HG02610 (cell line): ENCODE data around the gene B9D1.

ENCODE experiments used
- ATAC-seq: cut with Tn5 transposase; IDR thresholded peaks from one replicate; pipeline ENCODE4 v1.9.1; 2021; ENCODE audit warnings: mild to moderate bottlenecking, moderate library complexity; ENCODE audit not compliant: unreplicated experiment

Gene B9D1

DNA sequence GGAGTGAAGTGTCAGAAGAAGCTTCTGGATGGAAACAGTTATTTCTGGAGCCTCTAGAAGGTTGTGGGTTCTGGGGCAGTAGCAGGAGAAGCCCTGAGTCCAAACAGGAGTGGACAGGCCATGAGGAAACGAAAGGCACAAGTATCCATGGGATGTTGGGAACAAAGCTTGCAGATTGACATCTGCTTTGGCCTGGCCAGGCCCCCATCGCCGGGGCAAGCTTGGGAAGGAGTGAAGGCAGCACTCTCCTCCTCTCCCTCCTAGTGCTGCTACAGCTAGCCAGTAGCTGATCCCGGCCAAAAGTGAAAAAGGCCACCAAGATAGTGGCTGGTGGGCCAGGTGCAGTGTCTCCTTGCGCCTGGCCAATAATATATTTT lies 40.4 kb downstream of the B9D1 start:
- no peak for ATAC-seq

DNA sequence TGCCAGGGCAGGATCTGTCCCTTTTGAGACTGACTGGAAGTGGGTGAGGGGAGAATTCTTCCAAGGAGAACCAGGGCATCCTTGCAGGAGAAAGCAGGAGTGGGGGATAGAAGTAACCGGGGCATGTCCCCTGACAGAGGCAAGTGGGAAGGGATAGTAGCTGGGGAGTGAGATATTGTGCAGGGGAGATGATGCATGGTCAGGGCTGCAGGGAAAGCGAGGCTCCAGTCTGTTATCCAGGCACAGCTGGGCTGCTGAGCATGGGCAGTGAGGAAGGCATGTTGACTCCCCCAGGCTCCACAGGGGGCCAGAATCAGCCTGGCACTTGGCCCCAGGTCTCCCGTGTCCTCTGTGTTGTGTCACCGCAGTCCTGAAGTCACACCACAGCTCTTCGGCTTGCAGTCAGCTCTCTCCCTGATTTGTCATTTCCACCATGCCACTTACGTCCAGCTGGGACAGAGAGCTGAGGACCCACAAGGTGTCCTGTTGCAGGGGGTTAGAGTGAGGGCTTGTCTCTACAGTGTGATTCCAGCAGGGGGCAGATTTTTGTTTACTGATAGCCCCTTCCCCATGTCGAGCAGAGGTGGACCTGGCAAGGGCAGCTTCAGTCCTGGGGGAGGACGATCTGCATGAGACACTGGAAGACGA lies 40.9 kb downstream of the B9D1 start:
- ATAC-seq, result no peak

DNA sequence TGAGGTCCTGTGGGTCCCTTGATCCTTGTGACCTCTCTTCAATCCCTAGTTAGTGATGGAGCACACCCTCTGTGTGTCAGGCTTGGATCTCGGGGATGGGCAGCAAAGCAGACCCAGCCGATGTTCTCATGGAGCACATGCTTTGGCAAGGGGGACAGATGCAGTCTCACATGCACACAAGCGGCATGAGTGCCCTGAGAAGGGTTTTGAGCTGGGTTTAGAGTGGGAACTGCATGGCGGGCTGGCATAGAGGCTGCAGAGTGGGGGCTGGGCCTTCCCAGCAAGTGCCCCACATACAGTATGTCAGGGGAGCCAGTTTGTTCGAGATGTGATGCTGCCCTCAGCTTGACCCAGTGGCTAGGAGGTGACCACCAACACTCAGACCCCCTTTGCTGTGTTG lies 41.6 kb downstream of the B9D1 start:
- no peak for ATAC-seq

DNA sequence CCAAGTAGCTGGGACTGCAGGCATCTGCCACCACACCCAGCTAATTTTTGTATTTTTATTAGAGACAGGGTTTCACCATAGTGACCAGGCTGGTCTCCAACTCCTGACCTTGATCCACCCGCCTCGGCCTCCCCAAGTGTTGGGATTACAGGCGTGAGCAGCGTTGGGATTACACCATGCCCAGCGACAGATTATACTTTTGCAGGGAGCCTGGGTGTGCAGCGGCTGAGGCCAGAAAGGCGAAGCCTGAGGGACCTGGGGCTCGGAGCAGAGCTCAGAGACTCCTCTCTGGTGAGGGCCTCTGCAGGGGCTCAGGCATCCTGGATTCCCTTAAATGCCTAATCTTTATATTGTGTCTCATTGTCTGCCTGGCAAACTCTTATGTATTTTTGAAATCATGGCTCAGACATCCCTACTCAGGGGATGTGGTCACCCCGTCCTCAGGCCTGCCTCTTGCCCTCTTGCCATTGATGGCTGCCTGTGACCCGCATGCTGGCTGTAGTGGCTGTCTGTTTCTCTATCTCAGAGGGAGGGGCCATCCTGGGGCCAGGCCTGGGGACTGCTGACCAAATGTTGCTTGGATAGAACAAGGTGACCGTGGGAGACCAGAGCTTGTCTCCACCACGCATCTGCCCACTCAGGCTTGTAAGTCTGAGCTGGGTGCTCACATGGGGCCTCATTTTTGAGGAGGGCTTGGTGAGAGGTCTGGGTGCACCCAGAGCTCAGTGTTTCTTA lies 42.6 kb downstream of the B9D1 start:
- no peak for ATAC-seq

DNA sequence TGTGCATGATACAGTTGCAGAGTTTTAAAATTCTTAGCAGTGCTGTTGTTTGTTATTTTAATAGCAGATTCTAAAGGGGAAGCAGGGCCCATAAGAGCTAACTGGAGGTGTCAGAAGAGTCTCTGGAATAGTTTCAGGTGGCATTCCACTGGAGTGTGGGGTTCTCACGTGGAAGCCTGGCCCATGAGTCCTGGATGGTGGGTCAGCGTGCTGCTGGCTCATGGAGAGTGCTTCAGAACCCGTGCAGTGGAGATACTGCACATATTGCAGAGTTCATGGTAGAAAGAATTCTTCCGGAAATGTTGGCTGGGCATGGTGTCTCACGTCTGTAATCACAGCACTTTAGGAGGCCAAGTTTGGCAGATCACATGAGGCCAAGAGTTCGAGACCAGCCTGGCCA lies 43.9 kb downstream of the B9D1 start:
- ATAC-seq, result no peak

DNA sequence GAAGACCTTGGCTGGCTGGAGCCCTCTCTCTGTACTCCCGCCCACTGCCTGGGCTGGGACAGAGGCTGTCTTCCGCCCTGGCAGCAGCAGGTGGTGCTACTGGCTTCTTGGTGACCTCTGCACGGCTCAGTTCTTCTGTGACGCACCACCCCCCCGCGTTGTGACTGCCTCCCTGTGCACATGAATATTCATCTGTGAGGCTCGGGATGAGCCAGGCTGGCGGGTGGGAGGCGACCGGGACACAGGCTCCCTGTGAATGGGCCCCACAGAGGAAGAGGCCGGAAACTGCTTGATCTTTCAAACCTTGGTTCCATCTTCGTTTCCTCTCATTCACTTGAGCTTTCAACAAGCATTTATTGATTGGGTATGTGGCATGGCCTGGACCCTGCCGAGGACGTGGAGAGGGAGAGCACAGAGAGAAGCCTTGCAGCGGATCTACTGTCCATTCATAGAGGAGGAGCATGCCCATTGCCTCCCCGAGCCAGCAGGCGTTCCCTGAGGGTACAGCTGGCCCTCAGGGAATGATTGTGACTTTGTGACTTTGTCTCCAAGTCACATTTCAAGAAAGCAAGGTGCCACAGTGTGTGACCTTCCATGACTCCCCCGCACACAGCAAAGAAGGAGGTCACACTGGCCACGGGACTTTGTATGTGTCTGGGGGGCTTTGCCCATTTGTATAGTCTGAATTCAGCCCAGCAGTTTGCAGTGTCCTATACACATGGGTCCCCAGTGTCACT lies 45.0 kb downstream of the B9D1 start:
- no peak for ATAC-seq

DNA sequence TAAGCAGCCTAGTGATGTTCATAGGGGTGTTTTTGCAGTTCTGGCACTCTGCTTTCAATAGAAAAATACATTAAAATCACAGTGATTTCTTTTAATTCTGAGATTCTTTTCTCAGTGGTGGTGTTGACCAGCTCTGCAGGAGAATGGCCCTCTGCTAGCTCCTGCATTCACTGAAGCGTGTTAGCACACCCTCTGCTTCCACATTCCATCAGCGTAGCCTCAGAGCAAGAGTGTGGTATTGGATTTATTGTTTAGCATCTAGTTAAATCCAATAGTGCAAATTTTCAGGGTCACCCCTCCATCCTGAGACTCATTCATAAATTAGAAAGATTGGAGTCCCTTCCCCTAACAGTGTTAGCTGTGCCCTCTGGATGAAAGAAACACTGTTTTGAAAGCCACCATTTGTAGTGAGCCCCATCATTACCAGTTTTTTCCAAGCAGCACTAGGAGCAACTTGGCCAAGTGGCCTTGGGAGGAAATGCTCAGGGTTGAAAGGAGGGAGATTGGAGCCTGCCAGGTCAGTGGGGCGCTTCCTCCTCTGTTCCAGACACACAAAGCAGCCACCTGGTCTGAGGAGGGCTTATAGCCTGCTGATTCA lies 45.7 kb downstream of the B9D1 start:
- ATAC-seq, result no peak

DNA sequence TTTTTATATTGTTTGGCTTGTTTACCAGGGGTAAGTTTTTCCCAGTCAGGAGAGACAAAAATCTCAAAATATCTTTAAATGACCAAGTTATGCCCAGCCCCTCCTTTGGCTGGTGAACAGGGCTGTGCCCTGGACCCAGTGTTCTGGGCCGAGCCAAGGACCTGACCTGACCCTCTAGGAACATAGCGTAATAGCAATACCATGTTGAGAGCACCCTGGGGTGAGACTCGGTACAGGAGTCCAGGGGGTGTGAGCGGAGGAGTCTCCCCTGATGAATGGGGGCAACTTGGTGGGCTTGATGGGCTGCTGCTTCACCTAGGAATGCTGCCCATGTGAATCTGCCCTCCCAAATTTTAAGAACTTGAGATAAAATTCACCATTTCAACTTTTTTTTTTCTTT lies 47.4 kb downstream of the B9D1 start:
- no peak for ATAC-seq

DNA sequence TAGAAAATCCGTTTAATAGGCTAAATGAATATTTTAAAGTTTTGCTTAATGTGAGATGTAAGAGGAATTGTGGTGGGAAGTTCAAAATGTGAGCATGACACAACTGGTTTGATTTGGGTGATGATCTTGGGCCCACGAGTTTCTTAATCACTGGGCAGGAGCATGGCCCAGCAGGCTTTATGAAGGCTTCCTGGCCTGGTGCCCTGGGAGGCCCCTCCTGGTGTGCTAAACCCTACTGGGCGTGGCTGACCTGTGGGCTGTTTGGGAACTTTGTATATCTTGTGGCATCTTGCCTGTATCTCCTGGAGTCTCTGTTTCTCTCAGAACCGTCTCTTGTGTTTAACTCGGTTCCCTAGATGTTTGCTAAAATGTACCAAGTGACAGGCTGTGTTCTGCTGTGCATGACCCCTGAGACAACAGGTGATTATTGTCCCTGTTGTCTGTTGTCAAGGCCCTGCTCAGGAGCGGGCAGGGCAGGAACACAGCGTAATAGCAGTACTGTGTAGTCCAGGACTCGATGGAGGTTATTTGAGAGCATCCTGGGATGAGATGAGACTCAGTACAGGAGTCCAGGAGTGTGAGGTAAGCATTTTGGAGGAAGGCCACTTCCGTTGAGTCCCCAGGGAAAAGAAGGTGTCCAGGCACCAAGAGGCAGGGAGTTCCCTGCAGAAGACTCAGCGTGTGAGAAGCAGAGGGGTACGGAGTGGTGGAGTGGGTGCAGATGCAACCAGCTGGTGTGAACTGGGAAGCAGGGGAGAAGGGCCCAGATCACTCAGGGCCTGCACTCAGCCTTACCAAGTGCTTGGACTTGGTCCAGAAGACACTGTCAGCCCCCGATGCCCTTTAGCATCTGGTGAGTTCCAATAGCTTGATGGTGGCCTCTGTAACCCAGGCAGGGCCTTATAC lies 48.5 kb downstream of the B9D1 start:
- no peak for ATAC-seq

DNA sequence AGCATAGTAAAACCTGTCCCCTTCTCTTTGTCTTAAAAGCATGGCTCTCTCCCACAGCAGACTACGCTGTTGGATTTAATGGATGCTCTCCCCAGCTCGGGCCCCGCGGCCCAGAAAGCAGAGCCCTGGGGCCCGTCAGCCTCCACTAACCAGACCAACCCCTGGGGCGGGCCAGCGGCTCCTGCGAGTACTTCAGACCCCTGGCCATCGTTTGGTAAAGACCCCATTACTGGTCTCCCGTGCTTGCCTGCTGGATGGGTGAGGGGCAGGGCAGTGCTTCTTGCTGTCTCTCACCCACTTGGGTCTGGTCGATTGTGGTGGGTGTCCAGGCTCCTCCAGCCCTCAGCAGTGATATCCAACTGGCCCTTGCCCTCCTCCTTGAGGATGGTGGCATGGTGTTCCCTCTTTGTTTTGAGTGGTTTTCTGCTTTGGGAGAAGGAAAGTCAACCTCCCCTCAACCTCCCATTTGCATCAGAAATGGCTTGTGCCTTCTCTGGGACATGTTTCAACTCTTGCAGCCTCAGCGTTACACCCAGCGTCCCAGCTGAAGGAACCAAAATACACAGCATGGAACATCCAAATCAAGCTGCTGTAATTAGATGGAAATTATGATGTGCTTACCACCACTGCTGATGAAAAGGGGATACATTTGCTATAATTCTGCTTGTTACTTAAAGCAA lies 49.3 kb downstream of the B9D1 start:
- ATAC-seq, result no peak

DNA sequence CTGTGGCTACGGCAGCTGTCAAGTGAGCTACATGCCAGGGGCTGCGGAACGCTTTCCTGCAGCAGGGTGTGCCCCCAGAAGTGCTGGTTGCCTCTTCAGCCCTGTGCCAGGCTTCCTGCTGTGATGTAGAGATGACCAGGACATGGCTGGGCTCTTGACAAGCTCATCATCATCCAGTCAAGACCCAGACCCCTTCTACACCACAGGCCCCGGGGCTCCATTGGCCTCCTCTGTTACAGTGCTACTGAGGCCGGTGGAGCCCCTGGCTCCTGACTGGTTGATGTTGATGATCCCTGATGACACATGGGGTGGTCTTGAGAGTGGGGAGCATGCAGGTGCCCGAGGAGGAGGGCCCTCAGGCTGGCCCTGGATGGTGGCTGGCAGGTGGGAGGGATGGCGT lies 50.1 kb downstream of the B9D1 start:
- no peak for ATAC-seq

DNA sequence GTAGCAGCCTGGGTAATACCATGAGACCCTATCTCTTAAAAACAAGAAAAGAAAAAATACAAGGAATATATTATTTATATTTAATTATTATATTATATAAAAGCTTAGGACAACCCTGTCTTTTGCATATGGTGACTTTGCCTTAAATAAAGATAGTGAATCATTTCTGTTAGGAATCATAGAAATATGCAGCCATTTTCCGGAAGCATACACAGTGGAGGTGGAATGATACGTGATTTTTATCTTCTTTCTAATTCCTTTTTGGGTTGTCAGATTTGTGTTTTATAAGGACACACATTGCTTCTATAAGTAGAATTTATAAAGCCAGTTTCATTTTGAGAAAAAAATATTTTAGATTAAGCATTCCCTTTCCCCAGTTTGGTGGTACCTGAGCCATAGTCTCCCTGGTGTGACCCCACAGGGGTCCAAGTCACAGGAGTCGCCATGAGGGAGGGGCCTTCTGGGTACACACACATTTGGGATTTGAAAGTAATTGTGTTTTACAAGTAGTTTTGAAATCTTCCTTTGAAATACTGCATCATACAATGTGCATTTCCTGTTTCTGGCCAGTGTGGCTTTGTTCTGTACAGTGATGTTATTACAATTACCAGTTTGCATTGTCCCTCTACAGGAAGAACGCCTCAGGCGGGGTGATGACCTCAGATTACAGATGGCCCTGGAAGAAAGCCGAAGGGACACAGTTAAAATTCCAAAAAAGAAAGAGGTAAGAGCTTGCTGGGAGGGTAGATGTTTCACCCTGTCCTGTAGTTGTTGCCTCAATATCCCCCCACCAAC lies 50.9 kb downstream of the B9D1 start:
- ATAC-seq, result no peak

DNA sequence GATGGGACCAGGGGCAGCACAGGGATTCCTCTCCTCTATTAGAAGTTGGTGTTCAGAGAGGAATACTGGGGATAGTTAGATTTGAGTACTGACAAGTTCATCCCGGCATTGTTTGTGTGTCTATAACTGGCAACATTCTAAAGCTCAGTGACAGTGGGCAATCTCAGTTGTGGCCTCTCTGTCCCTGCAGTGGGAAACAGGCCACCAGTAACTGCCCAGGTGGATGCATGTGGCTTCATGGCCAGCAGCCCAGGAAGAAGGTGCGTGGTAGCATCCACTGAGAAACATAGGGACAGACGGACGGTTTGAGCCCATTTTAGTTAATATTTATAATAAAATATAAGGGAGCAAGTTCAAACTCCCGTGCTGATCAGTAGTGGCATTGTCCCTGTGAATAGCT lies 51.5 kb downstream of the B9D1 start:
- ATAC-seq, result no peak

DNA sequence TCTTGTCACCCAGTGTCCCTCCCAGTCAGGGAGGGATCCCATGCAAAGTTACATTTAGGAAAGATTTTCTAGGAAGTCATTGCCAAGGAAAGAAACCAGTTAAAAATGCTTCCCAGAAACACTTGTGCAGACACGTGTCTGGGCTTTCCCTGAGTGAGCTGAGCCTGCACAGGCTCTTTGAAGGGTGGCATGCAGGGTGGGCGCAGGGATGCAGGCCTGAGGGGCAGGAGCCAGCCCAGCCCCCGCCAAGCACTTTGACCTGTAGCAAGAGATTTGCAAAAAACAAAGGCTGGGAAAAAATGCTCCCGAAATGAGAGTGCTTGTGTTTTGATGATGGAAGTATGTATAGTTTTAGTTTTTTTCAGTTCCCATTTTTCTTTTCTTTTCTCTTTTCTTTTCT lies 52.4 kb downstream of the B9D1 start:
- ATAC-seq, result no peak

DNA sequence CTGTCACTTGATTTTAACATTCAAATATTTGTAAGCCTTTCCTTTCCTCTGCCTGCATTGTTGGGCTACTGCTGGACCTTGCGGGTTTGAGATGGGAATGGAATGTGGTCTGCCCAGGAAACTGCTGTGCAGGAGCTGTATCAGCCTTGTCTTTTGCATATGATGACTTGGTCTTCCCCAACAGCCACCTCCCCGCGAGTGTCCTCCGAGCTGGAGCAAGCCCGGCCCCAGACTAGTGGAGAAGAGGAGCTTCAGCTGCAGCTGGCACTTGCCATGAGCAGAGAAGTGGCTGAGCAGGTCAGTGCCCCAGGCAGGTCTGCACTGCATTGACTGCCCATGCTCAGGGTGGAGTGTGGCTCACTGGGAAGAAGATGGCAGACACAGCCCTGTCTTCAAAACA lies 52.8 kb downstream of the B9D1 start:
- no peak for ATAC-seq

DNA sequence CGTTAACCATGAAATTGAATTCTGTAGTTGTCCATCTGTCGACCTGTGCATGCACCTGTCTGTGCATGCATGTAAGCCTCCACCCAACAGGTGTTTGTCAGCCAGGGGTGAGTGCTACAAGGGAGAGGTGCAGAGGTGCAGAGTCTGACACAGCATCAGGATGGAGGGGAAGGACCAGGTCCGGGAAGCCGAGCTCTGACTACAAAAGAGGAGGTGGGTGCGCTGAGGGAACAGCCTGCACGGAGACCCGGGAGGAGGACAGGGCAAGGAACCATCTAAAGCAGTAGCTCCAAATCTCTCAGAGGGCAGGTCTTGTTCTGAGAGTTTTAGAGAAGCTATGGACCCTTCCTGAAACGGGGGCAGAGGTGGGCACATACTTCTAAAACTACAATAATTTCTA lies 54.1 kb downstream of the B9D1 start:
- no peak for ATAC-seq

DNA sequence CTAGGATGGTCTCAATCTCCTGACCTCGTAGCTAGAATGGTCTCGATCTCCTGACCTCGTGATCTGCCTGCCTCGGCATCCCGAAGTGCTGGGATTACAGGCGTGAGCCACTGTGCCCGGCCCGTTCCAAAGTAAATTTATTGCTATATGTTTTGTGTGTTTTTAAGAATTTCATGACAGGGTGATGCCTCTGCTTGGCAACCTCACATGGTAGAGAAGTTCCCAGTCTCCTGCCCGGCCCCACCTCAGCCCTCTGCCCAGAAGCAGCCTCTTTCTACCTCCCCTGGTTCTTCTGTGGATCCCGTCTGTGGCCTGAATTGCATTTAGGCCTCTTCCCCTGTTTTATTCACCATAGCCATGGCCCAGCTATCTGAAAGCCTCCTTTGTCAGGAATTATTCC lies 55.0 kb downstream of the B9D1 start:
- ATAC-seq, result no peak

DNA sequence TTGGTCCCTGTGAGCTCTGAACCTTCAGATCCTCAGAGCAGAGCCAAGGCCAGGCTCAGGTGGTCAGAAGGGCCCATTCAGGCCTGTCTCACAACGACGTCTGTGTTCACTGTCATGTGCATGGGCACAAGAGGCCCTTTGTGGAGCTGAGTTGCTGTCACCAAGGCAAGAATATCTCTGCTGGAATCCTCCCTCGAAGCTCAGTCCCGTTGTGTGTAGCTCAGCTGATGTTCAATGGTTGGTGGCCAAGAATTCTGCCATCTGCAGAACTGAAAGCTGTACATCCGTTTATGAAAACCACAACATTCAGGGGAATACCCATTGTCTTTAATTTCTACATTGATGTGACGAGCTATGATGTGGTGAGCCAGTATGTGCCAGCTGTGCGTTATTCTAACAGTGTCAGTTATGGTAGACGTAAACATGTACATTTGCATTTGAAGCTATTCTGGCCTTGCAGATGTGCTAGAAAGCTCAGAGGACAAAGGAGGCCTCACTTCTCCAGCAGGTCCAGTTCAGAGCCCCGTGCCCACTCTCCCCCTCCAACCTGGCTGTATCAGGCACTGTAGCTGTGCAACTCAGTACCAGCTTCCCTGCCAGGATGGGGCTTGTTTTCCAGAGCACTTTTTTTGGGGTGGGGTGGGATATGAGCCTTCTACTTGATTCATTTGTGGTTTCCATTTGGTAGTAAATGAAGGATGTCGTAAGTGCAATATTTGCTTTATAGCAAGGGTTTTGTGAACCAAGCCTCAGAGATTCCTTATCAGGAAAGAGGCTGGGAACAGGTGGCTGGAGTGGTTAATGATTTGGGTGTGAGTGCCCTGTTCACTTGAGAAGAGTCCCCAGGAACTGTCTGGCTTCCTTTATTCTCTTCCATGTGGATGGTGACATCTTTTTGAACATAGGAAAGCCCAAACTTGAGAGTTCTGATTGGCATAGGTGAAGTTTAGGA lies 56.1 kb downstream of the B9D1 start:
- ATAC-seq, result peak; percentile 82
